ENCODE measurements around the gene PUDP.
"Not testable (repeated sequence)": the region's sequence is repeated elsewhere in the genome, so short reads cannot be mapped to it uniquely, and the experiment has no call there.

The PUDP gene

GRCh38 chrX:7028246-7028645, 119.7 kb downstream of the PUDP start:
- Histone ChIP-seq H3K27me3 (ENCODE audit: control insufficient read depth in 1 of 2, insufficient read depth in 2 of 2, low read length in 2 of 2) (no peaks in the 10 kb centered on the region), H3K9ac (ENCODE audit: low read length in 2 of 2) (no peak overlapping the region), H3K9me3 (ENCODE audit: control insufficient read depth in 2 of 2, low read length in 2 of 2) (no peaks in the 10 kb centered on the region), H3K4me1 (ENCODE audit: control insufficient read depth, insufficient read depth, low read length) (no peaks in the 10 kb centered on the region), H3K36me3 (ENCODE audit: control insufficient read depth in 2 of 2, insufficient read depth in 2 of 2, low read length in 2 of 2) (no peaks in the 10 kb centered on the region), H3K4me3 (ENCODE audit: low read length in 2 of 2) (no peak overlapping the region), H3K27ac (ENCODE audit: low read length) (no peak overlapping the region)

GRCh38 chrX:7027071-7027470, 120.9 kb downstream of the PUDP start:
- H3K9me3 ChIP-seq (ENCODE audit: control insufficient read depth in 2 of 2, low read length in 2 of 2), result no peaks in the 10 kb centered on the region
- no peaks in the 10 kb centered on the region for H3K36me3 ChIP-seq (ENCODE audit: control insufficient read depth in 2 of 2, insufficient read depth in 2 of 2, low read length in 2 of 2)

DNA sequence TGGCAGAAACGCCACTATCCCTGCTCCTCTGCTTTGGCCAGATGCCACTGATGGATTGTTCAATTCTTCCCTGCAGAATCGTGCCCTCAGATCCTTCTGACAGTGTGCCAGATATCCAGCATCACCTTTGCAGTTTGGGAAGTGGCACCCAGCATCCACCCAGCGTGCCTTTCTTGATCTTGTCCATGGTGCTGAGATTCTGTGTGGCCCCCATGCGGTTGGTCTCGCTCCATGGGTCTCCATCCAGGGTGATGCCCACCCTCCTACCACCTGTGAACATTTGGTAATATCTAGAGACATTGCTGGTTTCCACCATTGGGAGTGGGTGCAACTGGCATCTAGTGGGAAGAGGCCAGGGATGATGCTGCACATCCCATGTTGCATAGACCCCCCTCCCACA, 121.6 kb downstream of the PUDP start:
- not testable (repeated sequence) for H3K4me1 ChIP-seq (ENCODE audit: control insufficient read depth, insufficient read depth, low read length); H3K27ac ChIP-seq (ENCODE audit: low read length); H3K27me3 ChIP-seq (ENCODE audit: control insufficient read depth in 1 of 2, insufficient read depth in 2 of 2, low read length in 2 of 2); H3K9ac ChIP-seq (ENCODE audit: low read length in 2 of 2); H3K36me3 ChIP-seq (ENCODE audit: control insufficient read depth in 2 of 2, insufficient read depth in 2 of 2, low read length in 2 of 2); H3K9me3 ChIP-seq (ENCODE audit: control insufficient read depth in 2 of 2, low read length in 2 of 2); H3K4me3 ChIP-seq (ENCODE audit: low read length in 2 of 2)

More at GRCh38 chrX:7027071-7027470, 120.9 kb downstream of the PUDP start:
- Histone ChIP-seq H3K27ac (ENCODE audit: low read length) (no peak overlapping the region), H3K4me1 (ENCODE audit: control insufficient read depth, insufficient read depth, low read length) (no peaks in the 10 kb centered on the region), H3K27me3 (ENCODE audit: control insufficient read depth in 1 of 2, insufficient read depth in 2 of 2, low read length in 2 of 2) (no peaks in the 10 kb centered on the region), H3K4me3 (ENCODE audit: low read length in 2 of 2) (no peak overlapping the region), H3K9ac (ENCODE audit: low read length in 2 of 2) (no peak overlapping the region)

- Histone ChIP-seq H3K9me3 (ENCODE audit: control insufficient read depth in 2 of 2, low read length in 2 of 2) (no peaks in the 10 kb centered on the region), H3K27me3 (ENCODE audit: control insufficient read depth in 1 of 2, insufficient read depth in 2 of 2, low read length in 2 of 2) (no peaks in the 10 kb centered on the region), H3K27ac (ENCODE audit: low read length) (no peak overlapping the region), H3K36me3 (ENCODE audit: control insufficient read depth in 2 of 2, insufficient read depth in 2 of 2, low read length in 2 of 2) (no peaks in the 10 kb centered on the region), H3K4me3 (ENCODE audit: low read length in 2 of 2) (no peak overlapping the region), H3K4me1 (ENCODE audit: control insufficient read depth, insufficient read depth, low read length) (no peaks in the 10 kb centered on the region), H3K9ac (ENCODE audit: low read length in 2 of 2) (no peak overlapping the region)
These were observed 122.5 kb downstream of the PUDP start for GRCh38 chrX:7025471-7025870.

DNA sequence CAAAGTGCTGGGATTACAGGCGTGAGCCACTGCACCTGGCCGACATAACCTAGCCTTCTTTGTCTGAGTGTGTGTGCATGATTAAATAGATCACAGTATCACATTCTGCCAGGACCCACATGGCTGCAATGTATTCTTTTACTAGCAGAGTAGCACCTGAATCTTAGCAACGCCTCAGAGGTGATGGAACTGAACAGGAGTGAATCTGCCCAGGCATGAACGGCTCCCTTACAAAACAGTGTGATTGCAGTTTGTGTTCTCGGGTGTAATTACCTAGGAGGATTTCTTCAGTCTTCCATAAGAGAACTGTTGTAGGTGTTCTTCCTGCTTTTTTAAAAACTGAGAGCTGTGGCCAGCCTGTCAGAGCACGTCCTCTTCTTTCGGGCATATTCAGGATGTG, 123.1 kb downstream of the PUDP start:
- Histone ChIP-seq H3K9me3 (ENCODE audit: control insufficient read depth in 2 of 2, low read length in 2 of 2) (no peaks in the 10 kb centered on the region), H3K27ac (ENCODE audit: low read length) (no peak overlapping the region), H3K4me3 (ENCODE audit: low read length in 2 of 2) (no peak overlapping the region), H3K36me3 (ENCODE audit: control insufficient read depth in 2 of 2, insufficient read depth in 2 of 2, low read length in 2 of 2) (no peaks in the 10 kb centered on the region), H3K27me3 (ENCODE audit: control insufficient read depth in 1 of 2, insufficient read depth in 2 of 2, low read length in 2 of 2) (no peaks in the 10 kb centered on the region), H3K4me1 (ENCODE audit: control insufficient read depth, insufficient read depth, low read length) (no peaks in the 10 kb centered on the region), H3K9ac (ENCODE audit: low read length in 2 of 2) (no peak overlapping the region)

GRCh38 chrX:7022996-7023395, 125.0 kb downstream of the PUDP start:
- not testable (repeated sequence) for H3K36me3 ChIP-seq (ENCODE audit: control insufficient read depth in 2 of 2, insufficient read depth in 2 of 2, low read length in 2 of 2); H3K27ac ChIP-seq (ENCODE audit: low read length); H3K4me3 ChIP-seq (ENCODE audit: low read length in 2 of 2); H3K9me3 ChIP-seq (ENCODE audit: control insufficient read depth in 2 of 2, low read length in 2 of 2); H3K9ac ChIP-seq (ENCODE audit: low read length in 2 of 2); H3K27me3 ChIP-seq (ENCODE audit: control insufficient read depth in 1 of 2, insufficient read depth in 2 of 2, low read length in 2 of 2); H3K4me1 ChIP-seq (ENCODE audit: control insufficient read depth, insufficient read depth, low read length)

DNA sequence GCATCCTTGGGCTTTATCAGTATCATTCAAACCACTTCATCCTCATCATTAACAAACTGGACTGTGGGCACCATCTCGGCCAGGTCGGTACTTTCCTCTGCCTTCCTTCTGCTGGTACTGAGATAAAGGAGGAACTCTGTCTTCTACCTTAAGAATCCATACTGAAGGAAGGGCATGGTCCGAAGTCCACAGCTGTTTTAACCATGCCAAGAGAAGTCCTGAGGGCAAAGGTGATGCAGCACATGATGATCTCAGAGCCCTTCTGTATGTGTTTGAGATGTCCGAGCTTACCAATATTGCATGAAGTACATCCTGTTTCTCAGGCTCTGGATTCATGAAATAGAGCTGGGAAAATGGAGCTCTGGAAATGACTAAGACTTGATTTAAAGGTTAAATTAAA, 126.0 kb downstream of the PUDP start:
- H3K9me3 ChIP-seq (ENCODE audit: control insufficient read depth in 2 of 2, low read length in 2 of 2), result no peaks in the 10 kb centered on the region
- no peak overlapping the region for H3K4me3 ChIP-seq (ENCODE audit: low read length in 2 of 2)
- H3K36me3 ChIP-seq (ENCODE audit: control insufficient read depth in 2 of 2, insufficient read depth in 2 of 2, low read length in 2 of 2), result no peaks in the 10 kb centered on the region
- no peak overlapping the region for H3K9ac ChIP-seq (ENCODE audit: low read length in 2 of 2)
- no peak overlapping the region for H3K27ac ChIP-seq (ENCODE audit: low read length)
- H3K4me1 ChIP-seq (ENCODE audit: control insufficient read depth, insufficient read depth, low read length), result no peaks in the 10 kb centered on the region
- no peaks in the 10 kb centered on the region for H3K27me3 ChIP-seq (ENCODE audit: control insufficient read depth in 1 of 2, insufficient read depth in 2 of 2, low read length in 2 of 2)

DNA sequence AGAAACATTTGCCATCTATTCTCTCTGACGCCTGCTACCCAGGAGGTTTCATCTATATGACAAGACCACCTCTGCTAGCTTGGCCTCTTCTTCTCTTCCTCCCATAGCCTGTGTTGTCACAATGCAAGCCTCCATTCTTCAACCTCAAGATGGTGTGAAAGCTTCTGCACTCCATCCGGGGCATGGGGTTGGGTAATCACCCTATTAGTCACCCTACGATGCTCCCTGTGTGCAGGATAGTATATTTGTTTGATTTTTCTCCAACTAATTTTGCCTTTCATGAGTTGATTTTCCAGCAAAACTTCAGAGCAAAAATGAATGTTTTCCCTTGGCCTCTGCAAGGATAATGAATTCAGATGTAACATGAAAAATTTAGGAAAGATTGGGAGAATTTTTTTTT, 128.4 kb downstream of the PUDP start:
- no peak overlapping the region for H3K27ac ChIP-seq (ENCODE audit: low read length)
- no peak overlapping the region for H3K9ac ChIP-seq (ENCODE audit: low read length in 2 of 2)
- H3K36me3 ChIP-seq (ENCODE audit: control insufficient read depth in 2 of 2, insufficient read depth in 2 of 2, low read length in 2 of 2), result no peaks in the 10 kb centered on the region
- no peaks in the 10 kb centered on the region for H3K27me3 ChIP-seq (ENCODE audit: control insufficient read depth in 1 of 2, insufficient read depth in 2 of 2, low read length in 2 of 2)
- no peaks in the 10 kb centered on the region for H3K4me1 ChIP-seq (ENCODE audit: control insufficient read depth, insufficient read depth, low read length)
- no peaks in the 10 kb centered on the region for H3K9me3 ChIP-seq (ENCODE audit: control insufficient read depth in 2 of 2, low read length in 2 of 2)
- H3K4me3 ChIP-seq (ENCODE audit: low read length in 2 of 2), result no peak overlapping the region

DNA sequence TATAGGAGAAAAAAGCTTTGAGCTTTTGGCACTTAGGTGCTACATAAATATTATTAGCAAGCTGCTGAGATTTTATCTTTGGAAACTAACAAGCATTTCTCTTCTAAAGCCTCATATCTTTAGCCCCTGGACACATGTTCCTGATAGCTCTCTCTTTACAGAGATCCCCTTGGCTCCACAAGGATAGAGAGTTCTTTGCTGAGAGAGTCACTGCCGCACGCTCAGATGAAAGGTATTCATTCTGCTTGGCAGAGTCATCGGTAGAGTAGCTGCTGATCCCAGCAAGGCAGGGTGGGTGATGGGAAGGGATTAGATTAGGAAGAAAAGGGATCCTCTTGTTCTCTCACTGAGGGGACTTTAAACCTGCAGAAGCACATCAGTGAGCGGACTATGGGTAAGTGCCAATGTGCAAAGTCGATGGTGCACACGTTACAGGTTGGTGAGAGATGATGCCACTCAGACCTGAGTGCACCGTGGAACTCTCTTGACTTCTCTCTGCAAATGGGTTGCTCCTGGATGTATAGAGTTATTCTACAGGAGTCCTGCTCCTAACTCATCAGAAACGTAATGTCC, 135.6 kb downstream of the PUDP start:
- H3K27me3 ChIP-seq (ENCODE audit: control insufficient read depth in 1 of 2, insufficient read depth in 2 of 2, low read length in 2 of 2); H3K4me3 ChIP-seq (ENCODE audit: low read length in 2 of 2); H3K4me1 ChIP-seq (ENCODE audit: control insufficient read depth, insufficient read depth, low read length); H3K9ac ChIP-seq (ENCODE audit: low read length in 2 of 2); H3K9me3 ChIP-seq (ENCODE audit: control insufficient read depth in 2 of 2, low read length in 2 of 2); H3K27ac ChIP-seq (ENCODE audit: low read length); H3K36me3 ChIP-seq (ENCODE audit: control insufficient read depth in 2 of 2, insufficient read depth in 2 of 2, low read length in 2 of 2): not testable (repeated sequence)

DNA sequence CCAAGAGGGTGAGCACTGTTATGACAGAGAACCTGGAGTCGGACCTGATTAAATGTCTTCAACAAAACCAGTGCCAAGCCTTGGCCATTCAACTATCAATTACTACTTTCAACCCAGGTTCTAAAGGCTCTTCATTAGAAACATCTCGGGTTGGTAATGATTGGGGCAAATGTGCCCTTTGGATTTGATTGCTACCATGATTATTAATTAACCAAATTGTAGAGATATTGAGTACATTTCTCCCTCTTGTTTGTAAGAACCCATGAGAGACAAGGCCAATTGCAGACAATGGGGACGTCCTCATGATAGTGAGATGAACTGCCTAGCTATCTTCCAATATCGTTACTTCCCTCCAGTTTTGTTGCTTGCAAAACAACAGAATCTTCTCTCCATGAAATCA, 137.1 kb downstream of the PUDP start:
- not testable (repeated sequence) for H3K27ac ChIP-seq (ENCODE audit: low read length); H3K36me3 ChIP-seq (ENCODE audit: control insufficient read depth in 2 of 2, insufficient read depth in 2 of 2, low read length in 2 of 2); H3K9ac ChIP-seq (ENCODE audit: low read length in 2 of 2); H3K4me3 ChIP-seq (ENCODE audit: low read length in 2 of 2); H3K4me1 ChIP-seq (ENCODE audit: control insufficient read depth, insufficient read depth, low read length); H3K27me3 ChIP-seq (ENCODE audit: control insufficient read depth in 1 of 2, insufficient read depth in 2 of 2, low read length in 2 of 2); H3K9me3 ChIP-seq (ENCODE audit: control insufficient read depth in 2 of 2, low read length in 2 of 2)

DNA sequence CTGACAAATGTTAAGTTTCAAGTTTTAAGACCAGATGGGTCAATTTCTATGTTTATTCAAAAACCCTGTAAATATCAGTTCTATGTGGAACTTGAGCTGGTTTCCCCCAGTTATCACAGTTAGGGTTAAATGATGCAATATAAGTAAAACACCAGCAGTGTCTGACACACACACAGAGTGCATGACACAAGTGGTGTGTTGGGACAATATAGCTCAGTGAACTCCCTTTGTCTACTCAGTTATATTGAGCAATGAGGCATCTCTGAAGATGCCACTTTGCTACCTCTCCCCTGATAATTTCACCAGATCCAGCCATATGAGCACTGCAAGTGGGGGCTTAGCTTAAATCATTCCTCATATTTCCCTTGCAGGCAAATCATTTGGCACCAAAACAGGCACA, 140.6 kb downstream of the PUDP start:
- not testable (repeated sequence) for H3K4me3 ChIP-seq (ENCODE audit: low read length in 2 of 2); H3K36me3 ChIP-seq (ENCODE audit: control insufficient read depth in 2 of 2, insufficient read depth in 2 of 2, low read length in 2 of 2); H3K27ac ChIP-seq (ENCODE audit: low read length); H3K9me3 ChIP-seq (ENCODE audit: control insufficient read depth in 2 of 2, low read length in 2 of 2); H3K4me1 ChIP-seq (ENCODE audit: control insufficient read depth, insufficient read depth, low read length); H3K9ac ChIP-seq (ENCODE audit: low read length in 2 of 2); H3K27me3 ChIP-seq (ENCODE audit: control insufficient read depth in 1 of 2, insufficient read depth in 2 of 2, low read length in 2 of 2)
